Measurements from ENCODE around the gene TMEM235.

GRCh38 chr17:78206298-78206697 is 25.1 kb upstream of the TMEM235 start:
- TF ChIP-seq FOXK2 (IDR thresholded peaks at IDR 0.05) (no peak), HDGF (IDR thresholded peaks at IDR 0.05; ENCODE audit: borderline replicate concordance) (no peak)
